ENCODE measurements around the gene ULK3. TPM values are rescaled to one million over a fixed set of nuclear protein-coding genes. Genes with fewer than 3 reads are reported as not detected.

The ULK3 gene
- total and polyA plus RNA-seq, 9 donors, result 17.4 to 45.7 (median 25.9) TPM

DNA sequence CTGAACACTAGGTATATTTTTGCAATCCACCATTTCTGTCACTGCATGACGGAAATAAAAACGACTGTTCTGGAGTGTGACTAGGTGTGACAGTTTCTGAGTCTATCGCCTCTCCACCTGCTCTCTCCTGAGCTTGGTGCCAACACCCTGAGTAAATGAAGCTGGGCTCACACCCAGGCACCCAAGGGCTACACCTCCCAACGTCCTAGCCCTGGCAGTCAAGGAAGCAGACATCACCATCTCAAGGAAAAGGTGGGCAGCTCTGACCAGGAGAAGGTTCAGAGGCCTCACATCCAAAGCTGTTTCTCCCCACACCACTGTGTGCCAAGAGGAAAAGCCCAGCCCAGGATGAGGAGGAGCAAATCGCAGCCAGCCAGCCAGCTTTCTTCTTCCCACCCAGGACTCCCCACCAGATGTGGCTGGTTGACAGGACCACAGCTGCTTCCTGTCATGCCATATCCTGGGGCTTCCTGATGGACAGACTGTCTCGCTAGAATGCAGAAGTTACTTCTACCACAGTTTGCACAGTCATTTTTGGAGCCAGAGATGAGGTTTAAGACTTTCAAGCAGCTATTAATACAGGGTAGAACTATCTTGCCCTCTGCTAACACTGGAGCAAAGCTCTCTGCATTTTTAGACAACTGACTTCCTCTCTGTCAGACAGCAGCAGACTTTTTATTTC lies 26.9 kb upstream of the ULK3 start:
- TF ChIP-seq, protein P1, sequence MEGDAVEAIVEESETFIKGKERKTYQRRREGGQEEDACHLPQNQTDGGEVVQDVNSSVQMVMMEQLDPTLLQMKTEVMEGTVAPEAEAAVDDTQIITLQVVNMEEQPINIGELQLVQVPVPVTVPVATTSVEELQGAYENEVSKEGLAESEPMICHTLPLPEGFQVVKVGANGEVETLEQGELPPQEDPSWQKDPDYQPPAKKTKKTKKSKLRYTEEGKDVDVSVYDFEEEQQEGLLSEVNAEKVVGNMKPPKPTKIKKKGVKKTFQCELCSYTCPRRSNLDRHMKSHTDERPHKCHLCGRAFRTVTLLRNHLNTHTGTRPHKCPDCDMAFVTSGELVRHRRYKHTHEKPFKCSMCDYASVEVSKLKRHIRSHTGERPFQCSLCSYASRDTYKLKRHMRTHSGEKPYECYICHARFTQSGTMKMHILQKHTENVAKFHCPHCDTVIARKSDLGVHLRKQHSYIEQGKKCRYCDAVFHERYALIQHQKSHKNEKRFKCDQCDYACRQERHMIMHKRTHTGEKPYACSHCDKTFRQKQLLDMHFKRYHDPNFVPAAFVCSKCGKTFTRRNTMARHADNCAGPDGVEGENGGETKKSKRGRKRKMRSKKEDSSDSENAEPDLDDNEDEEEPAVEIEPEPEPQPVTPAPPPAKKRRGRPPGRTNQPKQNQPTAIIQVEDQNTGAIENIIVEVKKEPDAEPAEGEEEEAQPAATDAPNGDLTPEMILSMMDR (IDR thresholded peaks at IDR 0.05), result no peak
- H3K4me1 ChIP-seq (ENCODE audit: insufficient read depth), result peaks cover 3% of the 10 kb centered on the region
- H3K4me3 ChIP-seq, result no peak overlapping the region

DNA sequence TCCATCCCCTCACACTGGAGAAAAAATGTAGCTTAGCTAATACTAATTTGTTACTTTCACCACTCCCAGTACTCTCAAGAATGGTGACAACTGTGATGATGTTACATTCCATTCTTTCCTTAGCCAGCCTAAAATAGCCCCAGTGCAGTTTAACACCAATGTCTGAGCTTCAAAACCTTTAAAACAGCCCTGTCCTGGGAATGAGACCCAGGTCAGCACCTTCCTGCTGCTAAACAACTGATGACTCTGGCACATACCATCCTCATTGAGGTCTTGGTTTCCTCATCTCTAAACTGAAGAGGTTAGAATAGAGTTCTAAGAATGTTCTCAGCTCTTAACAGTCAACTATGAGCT lies 26.4 kb upstream of the ULK3 start:
- Histone ChIP-seq H3K27ac (no peak overlapping the region), H3K9me3 (no peaks in the 10 kb centered on the region), H3K27me3 (no peaks in the 10 kb centered on the region), H3K4me1 (ENCODE audit: insufficient read depth) (peaks cover 3% of the 10 kb centered on the region), H3K36me3 (no peaks in the 10 kb centered on the region), H3K4me3 (no peak overlapping the region)
- no peak for DNase-seq
- TF ChIP-seq, protein P1 (IDR thresholded peaks at IDR 0.05), result no peak
- TF ChIP-seq EP300 (IDR thresholded peaks at IDR 0.05) (no peak), POLR2A (IDR thresholded peaks at IDR 0.05) (no peak)
- intact Hi-C loops (cut with DNase I), result no loop called here

More for the DNA sequence above, 26.9 kb upstream of the ULK3 start:
- no peak for DNase-seq
- Histone ChIP-seq H3K27ac (no peak overlapping the region), H3K36me3 (no peaks in the 10 kb centered on the region), H3K27me3 (no peaks in the 10 kb centered on the region), H3K9me3 (no peaks in the 10 kb centered on the region)
- WGBS, 3 donors, result 52 to 57% (median 55%) methylated on average over 6 of the region's 6 CpGs
- intact Hi-C loops (cut with DNase I), result loop anchor here in 1 of 4 donors (10.0 kb wide), 1 partner anchor 55 kb away; the partner anchor contains the start of gene LMAN1L

GRCh38 chr15:74868059-74868458 lies 25.1 kb upstream of the ULK3 start:
- 74 to 76% (median 75%) methylated on average over 6 of the region's 6 CpGs for WGBS, 3 donors
- H3K4me1 ChIP-seq (ENCODE audit: insufficient read depth), result peaks cover 3% of the 10 kb centered on the region
- DNase-seq, result no peak
- H3K27ac ChIP-seq, result no peak overlapping the region
- TF ChIP-seq EP300 (IDR thresholded peaks at IDR 0.05), result no peak
- TF ChIP-seq, protein P1 (IDR thresholded peaks at IDR 0.05), result no peak
- TF ChIP-seq POLR2A (IDR thresholded peaks at IDR 0.05), result no peak
- no peaks in the 10 kb centered on the region for H3K9me3 ChIP-seq
- H3K27me3 ChIP-seq, result no peaks in the 10 kb centered on the region
- intact Hi-C loops (cut with DNase I), result no loop called here
- no peak overlapping the region for H3K4me3 ChIP-seq
- H3K36me3 ChIP-seq, result no peaks in the 10 kb centered on the region

GRCh38 chr15:74867466-74868038 lies 24.6 kb upstream of the ULK3 start:
- DNase-seq, result no peak
- no peaks in the 10 kb centered on the region for H3K9me3 ChIP-seq
- no peaks in the 10 kb centered on the region for H3K36me3 ChIP-seq
- H3K27ac ChIP-seq, result no peak overlapping the region
- H3K27me3 ChIP-seq, result no peaks in the 10 kb centered on the region
- TF ChIP-seq, protein P1 (IDR thresholded peaks at IDR 0.05), result no peak
- TF ChIP-seq EP300 (IDR thresholded peaks at IDR 0.05), result no peak
- WGBS, 3 donors, result 63 to 68% (median 67%) methylated on average over 1 of the region's 1 CpG
- no peak overlapping the region for H3K4me3 ChIP-seq
- peaks cover 3% of the 10 kb centered on the region for H3K4me1 ChIP-seq (ENCODE audit: insufficient read depth)
- intact Hi-C loops (cut with DNase I), result no loop called here
